ENCODE measurements around the gene HFE.

HFE gene

GRCh38 chr6:26136321-26136720 is 49.1 kb downstream of the HFE start:
- DNase-seq (ENCODE audit: low read depth) = no peak

- DNase-seq (ENCODE audit: low read depth) = no peak
Observed at GRCh38 chr6:26140254-26140966, 53.2 kb downstream of the HFE start.

DNA sequence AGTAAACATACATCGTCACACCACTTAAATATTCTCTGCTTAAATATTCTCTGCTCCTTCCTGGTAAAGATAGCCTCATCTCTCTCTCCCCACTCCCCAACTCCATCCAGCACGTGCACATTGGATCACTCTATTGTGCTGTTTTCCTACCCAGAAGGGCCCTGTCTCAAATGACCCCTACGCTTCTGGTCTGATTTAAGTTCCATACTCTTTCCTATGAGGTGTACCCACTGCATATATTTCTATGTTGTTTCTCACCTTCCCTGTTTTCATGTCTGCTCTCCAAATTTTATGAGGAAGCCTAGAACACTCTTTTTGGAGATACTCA is 53.7 kb downstream of the HFE start:
- no peak for DNase-seq (ENCODE audit: low read depth)

- no peak for DNase-seq (ENCODE audit: low read depth)
Observed at GRCh38 chr6:26141378-26141904, 54.2 kb downstream of the HFE start.

- no peak for DNase-seq (ENCODE audit: low read depth)
Observed at GRCh38 chr6:26142026-26142425, 54.8 kb downstream of the HFE start.

All from iris pigment epithelial cell (primary cell).